Measurements from ENCODE around the gene MAS1.

The MAS1 gene

DNA sequence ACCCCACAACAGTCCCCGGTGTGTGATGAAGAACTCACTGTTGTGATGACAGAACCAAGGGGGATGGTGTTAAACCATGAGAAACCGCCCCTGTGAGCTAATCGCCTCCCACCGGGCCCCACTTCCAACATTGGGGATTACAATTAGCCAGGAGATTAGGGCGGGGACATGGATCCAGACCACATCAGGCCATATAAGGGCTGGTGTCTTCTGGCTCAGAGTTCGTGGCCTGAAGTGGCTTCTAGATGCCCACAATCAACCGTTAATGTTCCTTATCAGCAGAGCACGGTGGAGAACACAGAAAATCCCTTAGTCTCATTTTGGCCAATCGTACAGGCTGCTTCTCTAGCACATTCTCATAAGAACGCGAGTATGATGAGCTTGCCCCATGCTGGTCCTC is 10.9 kb upstream of the MAS1 start:
- no peak for DNase-seq (ENCODE audit: low read depth in 2 of 2)

DNA sequence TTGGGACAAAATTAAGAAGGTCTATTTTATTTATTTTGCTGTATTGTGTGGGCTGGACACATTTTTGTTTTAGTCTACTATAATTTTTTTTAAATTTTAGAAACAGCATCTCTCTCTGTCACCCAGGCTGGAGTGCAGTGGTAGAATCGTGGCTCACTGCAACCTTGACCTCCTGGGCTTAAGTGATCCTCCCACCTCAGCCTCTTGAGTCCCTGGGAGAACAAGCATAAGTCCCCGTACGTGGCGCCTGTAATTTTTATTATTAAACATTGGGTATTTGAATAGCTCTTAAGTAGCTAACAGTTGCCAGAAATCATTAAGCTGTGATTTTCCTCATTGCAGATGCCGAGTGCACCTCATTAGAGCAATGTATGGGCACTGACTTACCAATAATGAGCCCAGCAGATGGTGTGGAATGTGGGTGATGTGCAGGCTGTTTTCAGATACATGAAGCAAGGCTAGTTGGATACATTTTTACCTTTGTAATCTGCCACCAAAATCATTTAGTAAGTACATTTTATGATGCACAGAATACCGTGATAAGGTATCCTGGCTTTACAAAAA is 10.3 kb upstream of the MAS1 start:
- no peak for DNase-seq (ENCODE audit: low read depth in 2 of 2)

DNA sequence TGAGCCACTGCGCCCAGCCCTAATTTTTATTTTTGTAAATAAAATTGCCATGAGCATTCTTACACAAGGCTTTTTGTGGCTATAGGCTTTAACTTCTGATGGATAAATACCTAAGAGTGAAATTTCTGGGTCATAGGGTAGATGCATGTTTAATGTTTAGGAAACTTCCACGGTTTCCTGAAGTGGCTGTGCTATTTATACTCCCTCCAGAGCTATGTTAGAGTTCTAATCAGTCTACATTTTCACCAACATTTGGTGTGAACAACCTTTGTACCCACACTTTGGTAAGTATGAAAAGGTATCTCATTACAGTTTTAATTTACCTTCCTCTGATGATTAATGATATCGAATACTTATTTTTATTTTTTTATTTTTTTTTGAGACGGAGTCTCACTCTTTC is 6.1 kb upstream of the MAS1 start:
- DNase-seq (ENCODE audit: low read depth in 2 of 2), result no peak

DNA sequence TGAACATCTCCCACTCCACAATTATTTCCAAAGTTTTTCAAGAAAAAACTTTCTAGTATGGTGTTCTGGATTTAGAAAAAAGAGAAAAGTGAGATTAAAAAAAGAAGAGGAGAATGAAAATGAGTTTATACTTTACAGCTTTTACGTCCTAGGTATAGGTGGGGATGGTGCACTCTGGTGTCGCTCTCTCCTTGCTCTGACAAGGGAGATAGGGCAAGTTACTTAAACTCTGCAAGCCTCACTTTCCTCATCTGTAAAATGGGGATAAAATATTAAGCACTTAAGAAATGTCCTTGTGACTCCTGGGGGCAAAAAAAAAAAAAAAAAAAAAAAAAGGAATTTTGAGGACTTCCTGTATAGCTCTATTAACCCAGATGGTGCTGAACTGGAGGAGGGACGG is 4.5 kb upstream of the MAS1 start:
- DNase-seq (ENCODE audit: low read depth in 2 of 2), result no peak

DNA sequence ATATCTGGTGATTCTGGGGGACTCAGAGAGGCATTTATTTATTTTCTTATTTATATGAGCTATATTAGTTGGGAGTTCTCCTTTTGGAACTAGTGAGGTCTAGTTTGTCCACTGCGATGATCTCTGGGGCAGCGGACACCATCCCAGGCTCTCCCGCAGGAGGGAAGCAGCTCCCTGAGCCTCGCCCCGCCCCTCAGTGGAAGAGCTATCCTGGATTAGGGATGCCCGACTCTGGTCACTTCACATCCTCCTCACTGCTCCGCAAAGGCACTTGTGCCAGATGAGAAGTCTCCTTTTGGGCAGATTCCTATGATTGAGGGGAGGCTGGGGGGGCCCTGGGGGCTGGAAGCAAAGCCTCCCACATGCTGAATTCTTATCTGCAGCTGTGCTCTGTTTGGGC is 3.6 kb upstream of the MAS1 start:
- DNase-seq (ENCODE audit: low read depth in 2 of 2), result no peak

DNA sequence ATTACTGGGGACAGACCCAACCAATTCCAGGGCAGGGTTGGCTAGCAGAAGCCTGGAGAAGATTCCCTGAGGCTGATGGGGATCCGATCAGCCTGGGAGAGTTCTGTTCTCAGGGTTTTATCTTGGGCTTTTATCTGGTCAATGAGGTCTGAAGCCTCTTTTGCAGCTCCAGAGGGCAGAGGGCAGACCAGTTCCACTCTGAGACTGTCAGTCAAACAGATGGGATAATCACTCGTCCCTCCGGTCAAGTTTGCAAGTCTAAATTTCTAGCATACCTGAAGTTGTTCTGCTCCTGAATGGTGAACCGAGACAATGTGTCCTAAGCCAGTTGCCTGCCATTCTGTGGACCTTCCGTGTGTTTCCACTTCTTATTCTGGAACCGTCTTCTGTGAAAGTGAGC is 3.0 kb upstream of the MAS1 start:
- no peak for DNase-seq (ENCODE audit: low read depth in 2 of 2)

DNA sequence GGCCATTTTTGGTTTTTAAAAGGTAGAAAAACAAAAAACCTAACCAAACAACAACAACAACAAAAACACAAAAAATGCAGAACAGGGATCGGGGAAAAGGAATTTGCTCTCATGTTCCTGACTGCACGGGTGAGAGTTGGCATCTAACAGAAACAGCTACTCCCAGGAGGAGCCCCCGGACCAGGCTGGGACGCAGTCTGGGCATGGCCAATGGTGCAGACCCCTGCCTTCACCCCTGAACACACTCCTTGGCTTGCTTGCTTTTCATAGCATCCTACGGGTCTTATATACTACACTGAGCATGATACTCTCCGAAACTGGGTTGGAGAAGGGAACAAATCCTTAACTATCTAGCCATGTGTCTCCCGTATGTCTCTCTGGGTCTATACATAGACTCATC is 587 bp upstream of the MAS1 start:
- no peak for DNase-seq (ENCODE audit: low read depth in 2 of 2)

DNA sequence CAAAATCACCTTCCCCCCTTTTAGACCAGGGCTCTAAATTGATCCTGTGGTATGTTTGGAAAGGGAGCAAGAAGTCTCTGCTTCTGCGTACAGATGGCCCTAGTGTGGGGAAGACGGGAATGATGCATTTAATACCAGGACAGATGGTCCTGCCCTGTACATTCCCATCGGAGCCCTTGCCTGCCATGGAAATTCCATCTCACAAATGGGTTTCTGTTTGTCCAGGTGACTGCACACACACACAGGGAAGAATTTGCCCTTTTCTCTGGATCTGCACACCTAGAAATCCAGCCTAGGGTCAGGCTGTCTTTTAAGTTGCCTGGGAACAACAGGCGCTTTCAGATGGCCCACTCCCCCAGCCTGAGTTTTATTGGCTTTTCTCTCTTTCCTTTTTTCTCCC is 1.3 kb downstream of the MAS1 start:
- DNase-seq (ENCODE audit: low read depth in 2 of 2), result no peak

DNA sequence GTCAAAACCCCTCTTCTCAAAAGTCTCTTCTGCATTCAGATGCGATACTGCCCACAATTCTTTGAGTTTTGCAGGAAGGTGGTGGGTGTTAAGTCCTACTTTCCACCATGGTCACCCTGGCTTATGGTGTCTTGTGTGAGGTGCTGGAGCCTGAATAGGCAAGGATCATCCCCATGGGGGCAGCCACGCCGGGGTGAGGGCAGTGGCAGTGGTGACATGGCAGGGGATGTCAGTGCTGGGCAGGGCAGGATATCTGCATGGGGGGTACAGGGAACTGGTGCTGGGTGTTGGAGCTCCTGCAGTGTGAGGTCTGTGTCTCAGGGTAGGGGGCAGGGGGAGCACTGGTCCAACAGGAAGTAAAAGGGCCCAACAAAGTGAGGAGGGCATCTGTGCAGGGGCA is 2.3 kb downstream of the MAS1 start:
- DNase-seq (ENCODE audit: low read depth in 2 of 2), result no peak

DNA sequence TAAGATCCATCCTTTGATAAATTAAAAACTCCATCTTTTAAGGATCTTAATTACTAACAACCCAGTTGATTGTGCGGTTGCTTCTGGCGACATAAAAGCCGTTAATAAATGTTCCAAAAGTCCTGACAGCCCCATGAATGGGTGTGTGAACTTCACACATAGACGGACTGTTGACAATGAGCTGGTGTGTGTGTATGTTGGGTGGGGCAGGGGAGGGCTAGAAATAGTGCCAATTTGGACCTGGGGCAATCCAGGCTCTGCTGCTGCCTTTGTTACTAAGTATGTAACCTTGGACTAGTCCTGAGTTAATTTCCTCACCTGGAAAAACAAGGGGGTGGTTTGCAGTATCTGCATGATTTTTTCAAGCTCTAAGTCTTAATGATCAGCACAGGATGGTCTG is 4.2 kb downstream of the MAS1 start:
- no peak for DNase-seq (ENCODE audit: low read depth in 2 of 2)

DNA sequence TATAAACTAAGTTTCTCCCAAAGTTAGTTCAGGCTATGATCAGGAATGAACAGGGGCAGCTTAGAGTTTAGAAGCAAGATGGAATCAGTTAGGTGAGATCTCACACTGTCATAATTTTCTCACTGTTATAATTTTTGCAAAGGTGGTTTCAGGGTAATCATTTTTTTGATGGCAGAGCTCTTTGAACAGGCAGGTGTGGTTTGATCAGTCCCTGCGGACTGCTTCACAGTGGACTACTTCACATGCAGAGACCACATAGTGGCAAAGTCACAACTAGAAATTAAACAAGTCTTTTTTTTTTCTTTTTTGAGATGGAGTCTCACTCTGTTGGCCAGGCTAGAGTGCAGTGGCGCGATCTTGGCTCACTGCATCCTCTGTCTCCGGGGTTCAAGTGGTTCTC is 6.8 kb downstream of the MAS1 start:
- no peak for DNase-seq (ENCODE audit: low read depth in 2 of 2)

DNA sequence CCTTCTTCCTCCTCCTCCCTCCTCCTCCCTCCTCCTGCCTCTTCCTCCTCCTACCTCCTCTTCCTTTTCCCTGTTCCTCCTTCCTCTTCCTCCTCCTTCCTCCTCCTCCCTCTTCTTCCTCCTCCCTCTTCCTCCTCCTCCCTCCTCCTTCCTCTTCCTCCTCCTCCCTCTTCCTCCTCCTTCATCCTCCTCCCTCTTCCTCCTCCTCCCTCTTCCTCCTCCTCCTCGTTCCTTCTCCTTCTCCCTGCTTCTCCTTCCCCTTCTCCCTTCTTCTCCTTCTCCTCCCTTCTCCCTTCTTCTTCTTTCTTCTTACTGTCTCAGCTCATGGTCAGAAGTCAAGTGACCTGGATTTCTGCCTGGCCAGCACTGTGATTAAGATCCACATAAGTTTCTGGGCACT is 7.7 kb downstream of the MAS1 start:
- DNase-seq (ENCODE audit: low read depth in 2 of 2), result no peak

DNA sequence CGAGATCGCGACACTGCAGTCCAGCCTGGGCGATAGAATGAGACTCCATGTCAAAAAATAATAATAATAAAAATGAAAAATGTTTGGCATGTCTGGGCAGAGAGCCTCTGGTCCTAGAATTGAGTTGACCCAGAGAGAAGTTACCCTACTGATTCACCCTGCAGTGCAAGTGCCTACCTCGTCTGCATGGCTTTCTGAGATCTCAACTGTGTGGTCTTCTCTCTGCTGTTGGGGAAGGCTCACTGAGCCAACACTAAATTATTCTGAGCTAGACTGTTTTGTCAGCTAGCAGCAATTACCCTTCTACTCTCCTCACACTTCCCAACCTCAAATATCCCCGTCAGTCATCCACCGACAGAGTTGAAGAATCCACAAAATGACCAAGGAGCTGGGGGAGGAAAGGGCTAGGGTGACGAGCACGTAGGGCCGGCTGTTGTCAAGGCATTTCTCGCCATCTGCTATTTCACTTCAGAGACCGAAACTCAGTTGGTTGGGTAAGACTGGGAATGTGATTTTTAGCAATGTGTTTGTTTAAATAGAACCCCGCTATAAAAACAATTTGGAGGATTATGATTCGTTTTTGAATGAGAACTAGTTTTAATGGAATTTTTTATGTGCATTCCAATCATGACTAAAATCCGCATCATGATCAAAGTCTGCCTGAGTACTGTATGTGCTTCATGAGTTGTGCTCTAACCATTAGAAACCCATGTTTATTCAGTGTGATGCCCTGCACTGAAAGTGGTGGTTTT is 9.4 kb downstream of the MAS1 start:
- DNase-seq (ENCODE audit: low read depth in 2 of 2), result no peak

DNA sequence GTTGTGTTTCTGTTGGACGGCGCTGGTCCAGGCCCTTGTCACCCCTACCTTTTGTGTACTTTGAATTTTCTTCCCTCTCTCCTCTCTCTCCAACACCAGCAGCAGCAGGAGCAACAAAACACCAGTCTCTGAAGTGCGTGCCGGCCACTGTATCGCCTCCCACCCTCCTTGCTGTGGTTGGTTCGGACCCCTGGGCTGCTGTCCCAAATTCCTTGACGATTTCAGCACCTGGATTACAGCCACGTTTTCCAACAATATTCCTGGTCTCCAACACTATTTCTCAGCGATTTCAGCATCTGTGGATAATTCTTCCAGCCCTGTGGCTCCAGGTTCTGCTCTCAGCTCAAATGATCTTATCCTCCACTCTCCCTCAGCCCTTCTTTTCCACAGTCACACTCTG is 11.8 kb downstream of the MAS1 start:
- DNase-seq (ENCODE audit: low read depth in 2 of 2), result no peak

DNA sequence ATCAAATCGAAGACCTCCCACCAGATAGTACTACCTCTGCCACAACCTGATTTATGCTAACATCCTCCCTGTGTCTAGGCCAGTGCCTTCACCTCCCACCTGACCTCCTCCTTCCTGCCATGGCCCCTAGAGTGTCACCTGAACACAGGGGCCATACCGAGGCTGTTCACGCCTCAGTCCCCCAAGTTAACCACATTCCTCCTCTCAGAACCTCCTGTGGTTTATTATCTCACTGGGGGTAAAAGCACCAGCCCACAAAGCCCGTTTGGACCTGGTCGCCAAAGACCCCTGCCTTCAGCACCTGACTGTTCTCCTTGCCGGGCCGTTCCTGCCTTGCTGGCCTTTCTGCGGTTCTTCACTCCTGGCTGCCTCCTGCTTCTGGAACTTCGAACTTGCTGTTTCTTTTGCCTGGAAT is 13.7 kb downstream of the MAS1 start:
- no peak for DNase-seq (ENCODE audit: low read depth in 2 of 2)

DNA sequence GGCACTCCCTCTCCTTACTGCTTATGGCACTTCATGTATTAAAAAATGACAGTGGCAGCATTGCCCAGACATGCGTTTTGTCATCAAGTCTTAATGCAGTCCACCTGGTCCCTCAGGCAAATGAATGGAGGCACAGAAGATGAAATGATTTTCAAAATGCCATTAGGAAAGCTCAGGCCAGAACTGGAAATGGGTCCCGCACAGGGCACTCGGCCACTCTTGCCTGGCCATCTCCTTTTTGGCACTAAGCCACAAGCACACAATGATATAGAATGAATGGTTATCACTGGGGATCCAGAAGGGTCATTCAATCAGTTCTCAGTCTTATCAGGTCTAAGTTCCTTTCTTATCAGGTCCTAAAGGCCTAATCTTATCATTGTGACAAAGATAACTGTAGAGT is 15.6 kb downstream of the MAS1 start:
- DNase-seq (ENCODE audit: low read depth in 2 of 2), result no peak

DNA sequence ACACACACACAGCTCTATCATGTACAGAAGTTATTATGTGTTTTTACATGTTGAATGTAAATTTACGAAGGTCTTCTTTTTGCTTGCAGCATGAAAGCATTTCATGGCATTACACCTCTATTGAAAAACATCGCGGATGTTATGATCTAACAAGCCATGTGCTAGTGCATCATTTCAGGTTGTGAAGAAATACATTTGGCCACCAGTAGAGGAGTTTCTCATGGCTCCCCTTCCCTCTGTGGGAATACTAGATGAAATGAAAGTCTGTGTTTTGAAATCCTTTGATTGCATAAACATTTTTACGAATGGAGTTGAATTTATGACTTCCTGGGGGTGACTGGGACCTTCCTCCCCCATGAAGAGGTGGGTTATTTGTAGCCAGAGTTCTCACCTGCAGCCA is 17.7 kb downstream of the MAS1 start:
- DNase-seq (ENCODE audit: low read depth in 2 of 2), result no peak

DNA sequence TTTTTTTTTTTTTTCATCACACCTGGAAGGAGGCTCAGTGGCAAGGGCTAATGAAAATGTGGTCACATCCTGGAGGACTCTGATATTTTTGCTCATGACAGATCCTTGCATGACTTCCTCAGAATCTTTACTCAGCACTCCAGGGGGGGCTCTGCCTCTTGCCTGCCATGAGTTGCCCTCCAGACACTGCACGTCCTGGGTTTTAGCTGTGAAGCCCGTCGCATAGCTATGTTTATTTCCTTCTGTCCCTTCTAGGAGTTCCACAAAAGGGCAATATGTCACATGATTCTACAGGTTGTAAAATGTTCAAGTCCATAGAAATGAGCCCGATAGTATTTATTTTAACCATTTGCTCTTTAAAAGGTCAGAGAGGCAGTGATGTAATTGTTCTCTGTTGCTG is 18.2 kb downstream of the MAS1 start:
- DNase-seq (ENCODE audit: low read depth in 2 of 2), result no peak

DNA sequence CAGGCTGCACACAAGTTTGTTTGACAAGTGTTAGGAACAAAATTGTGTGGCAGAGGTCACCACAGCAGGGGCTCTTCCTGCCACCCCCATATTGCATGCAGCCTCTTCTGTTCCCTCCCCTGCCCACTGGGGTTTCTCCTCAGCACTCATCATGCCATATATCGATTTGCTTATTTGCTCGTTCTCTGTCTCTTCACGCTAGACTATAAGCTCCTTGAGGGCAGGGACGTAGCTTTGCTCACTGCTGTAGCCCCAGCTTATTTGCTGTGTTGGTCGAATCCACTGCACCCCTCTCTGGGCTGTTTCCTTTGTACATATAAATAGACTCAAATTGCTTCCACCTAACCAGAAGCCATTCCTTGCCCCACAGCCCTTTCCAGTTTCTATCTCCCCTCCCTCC is 19.6 kb downstream of the MAS1 start:
- no peak for DNase-seq (ENCODE audit: low read depth in 2 of 2)

DNA sequence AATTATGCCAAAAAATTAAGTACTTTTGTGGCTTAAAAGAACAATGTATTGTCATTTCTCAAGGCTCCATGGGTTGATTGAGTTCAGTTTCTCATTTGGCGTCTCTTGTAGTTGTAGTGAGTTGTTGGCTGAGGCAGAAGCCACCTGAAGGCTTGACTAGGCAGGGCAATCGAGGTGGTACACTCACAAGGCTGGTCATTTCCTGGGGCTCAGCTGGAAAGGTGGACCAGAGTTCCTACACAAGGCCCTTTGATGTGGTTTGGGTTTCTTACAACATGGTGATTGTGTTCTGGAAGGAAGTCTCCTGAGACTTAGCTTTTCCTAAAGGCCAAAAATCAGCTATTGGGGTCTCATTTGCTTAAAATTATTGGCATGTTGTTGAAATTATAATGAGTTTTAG is 22.6 kb downstream of the MAS1 start:
- DNase-seq (ENCODE audit: low read depth in 2 of 2), result no peak

DNA sequence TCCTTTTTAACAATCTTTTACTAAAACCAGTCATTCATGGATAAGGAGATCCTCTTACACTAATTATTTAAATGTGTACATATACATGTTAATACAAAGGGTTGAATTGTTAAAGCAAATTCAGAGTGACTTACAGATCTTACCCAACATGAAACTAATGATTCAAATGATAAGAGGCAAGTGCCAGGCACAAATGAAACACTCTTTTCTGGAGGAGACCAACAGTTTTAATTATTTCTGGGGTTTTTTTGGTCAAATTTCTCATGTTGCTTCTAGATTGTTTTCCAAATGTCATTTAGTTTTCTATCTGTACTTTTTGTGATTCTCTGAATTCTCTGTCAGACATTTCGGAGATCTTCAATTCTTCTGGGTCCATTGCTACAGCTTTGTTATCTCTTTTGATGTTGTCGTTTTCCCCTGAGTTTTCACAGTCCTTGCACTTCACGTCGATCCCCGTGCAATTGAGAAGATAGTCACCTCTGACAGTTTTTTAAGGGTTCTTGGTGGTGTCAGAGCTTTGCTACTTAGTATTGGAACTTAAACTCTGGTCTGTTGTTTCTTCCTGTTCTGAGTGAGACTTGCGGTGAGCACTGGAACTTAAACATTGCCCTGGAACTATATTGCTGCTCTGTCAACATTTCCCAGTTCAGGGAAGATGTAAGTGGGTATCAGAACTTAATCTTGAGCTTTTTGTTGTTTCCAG is 23.2 kb downstream of the MAS1 start:
- DNase-seq (ENCODE audit: low read depth in 2 of 2), result no peak

DNA sequence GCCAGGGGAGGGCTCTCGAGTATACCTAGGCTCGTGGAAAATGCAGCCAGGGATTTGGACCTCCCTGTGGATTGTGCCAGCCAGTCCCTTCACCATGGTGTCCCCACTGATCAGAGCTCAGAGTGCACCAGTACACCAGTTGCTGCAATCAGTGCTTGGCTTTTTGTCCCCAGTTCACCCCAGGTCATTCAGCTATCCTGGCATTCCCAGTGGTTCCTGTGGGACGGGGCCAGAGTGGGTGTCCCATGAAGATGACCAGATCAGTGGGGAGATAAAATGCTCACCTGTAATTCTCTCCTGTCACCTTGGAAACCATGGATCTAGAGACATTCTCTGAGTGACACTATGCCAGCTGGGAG is 23.8 kb downstream of the MAS1 start:
- DNase-seq (ENCODE audit: low read depth in 2 of 2), result no peak

DNA sequence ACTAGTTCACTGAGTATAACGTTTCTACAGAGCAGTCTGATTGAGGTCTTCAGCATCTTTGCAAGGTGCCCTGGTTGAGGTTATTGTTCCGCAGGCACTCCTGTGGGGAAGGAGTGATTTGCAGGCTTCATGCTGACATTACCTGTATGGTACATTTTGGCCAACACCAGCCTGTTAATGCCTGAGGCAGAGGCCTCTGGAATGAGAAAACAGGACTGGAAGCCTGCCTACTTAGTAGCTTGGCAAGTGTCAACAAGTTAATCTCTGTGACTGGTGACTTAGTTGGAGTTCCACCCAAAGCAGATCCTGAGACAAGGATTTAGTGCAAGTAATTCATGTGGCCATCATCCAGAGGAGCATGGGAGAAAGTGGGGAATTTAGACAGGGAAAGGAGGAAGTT is 24.6 kb downstream of the MAS1 start:
- no peak for DNase-seq (ENCODE audit: low read depth in 2 of 2)

DNA sequence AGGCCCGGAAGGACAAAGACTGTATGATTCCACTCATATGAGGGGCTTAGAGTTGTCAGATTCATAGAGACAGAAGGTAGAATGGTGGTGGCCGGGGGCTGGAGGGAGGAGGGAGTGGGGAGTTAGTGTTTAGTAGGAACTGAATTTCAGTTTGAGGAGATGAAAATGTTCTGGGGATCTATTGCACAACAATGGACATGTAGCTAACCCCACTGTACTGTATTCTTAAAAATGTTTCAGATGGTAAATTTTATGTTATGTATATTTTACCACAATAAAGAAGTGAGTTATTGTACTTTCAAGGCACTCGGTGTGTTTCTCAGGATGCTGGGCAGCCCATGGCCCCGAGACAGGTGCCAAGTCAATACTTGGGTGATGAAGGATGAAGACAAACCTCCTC is 25.4 kb downstream of the MAS1 start:
- no peak for DNase-seq (ENCODE audit: low read depth in 2 of 2)

Measured in stimulated activated CD8-positive, alpha-beta memory T cell treated with anti-CD3 and anti-CD28 coated beads, Interleukin-15, amount 100 ng/mL, for 4 hours (primary cell).